AG09309 (cell line): ENCODE results near the gene FCGR3A.

ENCODE experiments used
- DNase-seq: peaks from one replicate; pipeline ENCODE4 v3.0.0-alpha.2; 2010; ENCODE audit warnings: low read depth
- H3K4me3 ChIP-seq: 2 replicates; pipeline ENCODE4 v1.5.1; 2011; ENCODE audit warnings: mild to moderate bottlenecking, low read depth, low read length, moderate library complexity; ENCODE audit not compliant: control insufficient read depth
- TF ChIP-seq, protein P1 (sequence below): IDR thresholded peaks from 2 replicates; pipeline ENCODE4 v1.5.1; 2011; ENCODE audit warnings: mild to moderate bottlenecking, low read depth, low read length, inconsistent platforms; ENCODE audit not compliant: insufficient read depth, control insufficient read depth; ENCODE audit errors: missing control alignments

Gene FCGR3A

DNA sequence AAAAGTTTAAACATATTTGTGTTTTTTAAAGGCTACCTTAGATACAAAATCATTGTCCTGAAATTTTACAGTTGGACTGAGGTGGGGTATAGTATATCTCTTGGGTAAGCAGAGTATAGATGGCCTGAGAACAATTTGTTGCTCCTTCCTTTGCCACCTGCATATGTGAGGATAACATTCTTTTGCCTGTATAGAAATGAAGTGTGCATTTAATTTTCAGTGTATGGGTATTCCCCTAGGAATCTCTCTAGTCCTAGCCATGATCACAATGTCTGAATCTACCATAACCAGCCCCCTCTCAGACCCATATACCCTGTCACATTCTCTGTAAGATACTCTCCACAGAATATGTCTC lies 46.2 kb downstream of the FCGR3A start:
- H3K4me3 ChIP-seq: no peak overlapping the region
- TF ChIP-seq, protein P1, sequence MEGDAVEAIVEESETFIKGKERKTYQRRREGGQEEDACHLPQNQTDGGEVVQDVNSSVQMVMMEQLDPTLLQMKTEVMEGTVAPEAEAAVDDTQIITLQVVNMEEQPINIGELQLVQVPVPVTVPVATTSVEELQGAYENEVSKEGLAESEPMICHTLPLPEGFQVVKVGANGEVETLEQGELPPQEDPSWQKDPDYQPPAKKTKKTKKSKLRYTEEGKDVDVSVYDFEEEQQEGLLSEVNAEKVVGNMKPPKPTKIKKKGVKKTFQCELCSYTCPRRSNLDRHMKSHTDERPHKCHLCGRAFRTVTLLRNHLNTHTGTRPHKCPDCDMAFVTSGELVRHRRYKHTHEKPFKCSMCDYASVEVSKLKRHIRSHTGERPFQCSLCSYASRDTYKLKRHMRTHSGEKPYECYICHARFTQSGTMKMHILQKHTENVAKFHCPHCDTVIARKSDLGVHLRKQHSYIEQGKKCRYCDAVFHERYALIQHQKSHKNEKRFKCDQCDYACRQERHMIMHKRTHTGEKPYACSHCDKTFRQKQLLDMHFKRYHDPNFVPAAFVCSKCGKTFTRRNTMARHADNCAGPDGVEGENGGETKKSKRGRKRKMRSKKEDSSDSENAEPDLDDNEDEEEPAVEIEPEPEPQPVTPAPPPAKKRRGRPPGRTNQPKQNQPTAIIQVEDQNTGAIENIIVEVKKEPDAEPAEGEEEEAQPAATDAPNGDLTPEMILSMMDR: no peak
- no peak for DNase-seq

DNA sequence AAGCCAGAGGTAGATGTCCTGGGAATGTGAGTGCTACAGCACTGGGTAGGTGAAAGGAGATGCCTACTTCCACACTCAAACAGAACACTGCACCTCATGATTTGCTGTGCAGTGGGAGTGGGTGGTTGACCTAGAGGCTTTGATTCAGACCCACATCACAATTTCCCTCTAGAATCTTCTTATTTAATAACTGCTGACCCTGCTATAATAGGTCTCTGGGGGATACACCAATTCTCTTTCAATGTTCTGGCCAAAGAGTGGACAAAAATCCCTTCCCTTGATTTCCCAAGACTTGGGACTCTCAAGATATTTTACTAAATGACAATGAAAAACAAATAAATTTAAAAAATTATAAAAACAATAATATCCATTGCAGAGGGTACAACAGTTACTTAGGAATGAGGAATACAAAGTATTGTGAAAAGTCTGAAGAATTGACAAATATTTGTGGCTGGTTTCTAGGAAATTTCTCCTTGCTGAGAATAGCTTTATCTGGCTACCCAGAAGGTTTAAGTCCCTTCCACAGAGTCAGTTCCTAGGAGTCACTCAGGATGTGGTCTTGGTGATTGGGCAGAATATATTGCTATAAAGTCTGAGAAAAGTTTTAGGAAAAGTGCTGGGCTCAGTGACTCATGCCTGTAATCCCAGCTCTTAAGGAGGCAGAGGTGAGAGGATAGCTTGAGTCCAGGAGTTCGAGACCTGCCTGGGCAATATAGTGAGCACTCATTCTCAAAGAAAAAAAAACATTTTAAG lies 46.8 kb downstream of the FCGR3A start:
- H3K4me3 ChIP-seq: no peak overlapping the region
- peak; percentile 57 for DNase-seq
- TF ChIP-seq, protein P1: no peak

DNA sequence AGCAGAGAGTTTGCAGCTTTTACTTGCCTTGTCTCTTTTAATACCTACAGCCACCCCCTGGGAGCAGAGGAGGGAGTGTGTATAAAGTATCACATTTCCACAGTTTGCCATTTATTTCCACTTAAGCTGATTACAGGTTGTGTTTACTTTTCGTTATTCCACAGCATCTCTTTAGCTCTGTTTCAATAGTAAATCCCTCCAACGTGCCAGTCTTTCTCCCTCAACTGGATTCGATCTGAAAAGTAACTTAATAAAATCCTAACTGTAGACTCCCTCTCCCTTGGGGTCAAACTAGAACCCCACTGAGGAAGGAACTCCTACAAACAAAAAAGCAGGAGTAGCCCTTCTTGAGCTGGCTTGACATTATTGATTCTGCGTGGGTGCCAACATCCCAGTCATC lies 47.4 kb downstream of the FCGR3A start:
- no peak overlapping the region for H3K4me3 ChIP-seq
- no peak for DNase-seq
- TF ChIP-seq, protein P1: no peak

DNA sequence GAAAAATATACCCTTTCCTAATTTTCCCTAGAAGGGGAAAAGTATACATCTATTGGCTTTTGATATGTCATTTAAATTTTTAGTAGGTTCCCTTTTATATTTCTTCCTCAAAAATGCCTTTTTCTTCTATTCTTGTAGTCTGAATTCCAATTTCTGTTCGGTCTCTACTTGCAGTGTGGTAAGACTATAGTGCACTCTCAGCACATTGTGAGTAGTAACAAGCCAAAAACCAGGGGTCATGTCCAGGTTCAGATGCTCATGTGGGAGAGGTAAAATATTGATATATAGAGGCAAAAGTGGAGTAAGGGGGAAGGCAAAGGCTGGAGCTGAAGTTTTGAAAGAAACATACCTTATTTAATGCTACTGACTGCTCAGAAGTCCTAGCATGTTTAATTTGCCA lies 48.4 kb downstream of the FCGR3A start:
- TF ChIP-seq, protein P1: no peak
- no peak overlapping the region for H3K4me3 ChIP-seq
- no peak for DNase-seq

DNA sequence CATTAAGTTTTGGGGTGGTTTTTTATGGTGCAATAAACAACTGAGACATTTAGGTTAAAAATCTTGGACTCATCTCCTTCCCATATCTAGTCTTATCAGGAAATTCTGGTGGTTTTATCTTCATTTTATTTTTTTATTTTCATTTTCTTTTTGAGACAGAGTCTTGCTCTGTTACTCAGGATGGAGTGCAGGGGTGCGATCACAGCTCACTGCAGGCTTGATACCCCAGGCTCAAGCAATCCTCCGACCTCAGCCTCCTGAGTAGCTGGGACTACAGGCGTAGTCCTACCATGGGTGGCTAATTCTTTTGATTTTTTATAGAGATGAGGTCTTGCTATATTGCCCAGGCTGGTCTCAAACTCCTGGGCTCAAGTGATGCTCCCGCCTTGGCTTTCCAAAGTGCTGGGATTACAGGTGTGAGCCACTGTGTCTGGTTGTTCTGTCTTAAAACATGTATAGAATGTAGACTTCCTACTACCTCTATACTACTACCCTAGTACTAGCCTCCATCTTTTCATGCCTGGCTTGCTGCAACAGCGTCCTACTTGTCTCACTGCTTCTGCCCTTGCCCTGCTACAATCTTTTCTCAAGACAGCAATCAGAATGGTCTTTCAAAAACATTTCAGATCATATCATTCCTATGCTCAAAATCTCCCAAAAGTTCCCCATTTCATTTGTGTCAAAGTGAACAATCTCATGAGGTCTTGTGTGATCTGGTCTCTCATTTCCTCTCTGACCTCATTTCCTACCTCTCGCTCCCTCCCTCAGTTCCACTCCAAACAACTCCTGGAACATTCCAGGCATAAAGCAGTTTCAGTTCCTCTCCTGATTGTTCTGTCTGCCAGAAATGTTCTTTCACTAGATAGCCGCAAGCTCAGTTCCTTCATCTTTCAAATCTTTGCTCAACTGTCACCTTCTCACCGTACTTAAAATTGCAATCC lies 50.2 kb downstream of the FCGR3A start:
- DNase-seq: no peak
- H3K4me3 ChIP-seq: no peak overlapping the region
- TF ChIP-seq, protein P1: no peak

DNA sequence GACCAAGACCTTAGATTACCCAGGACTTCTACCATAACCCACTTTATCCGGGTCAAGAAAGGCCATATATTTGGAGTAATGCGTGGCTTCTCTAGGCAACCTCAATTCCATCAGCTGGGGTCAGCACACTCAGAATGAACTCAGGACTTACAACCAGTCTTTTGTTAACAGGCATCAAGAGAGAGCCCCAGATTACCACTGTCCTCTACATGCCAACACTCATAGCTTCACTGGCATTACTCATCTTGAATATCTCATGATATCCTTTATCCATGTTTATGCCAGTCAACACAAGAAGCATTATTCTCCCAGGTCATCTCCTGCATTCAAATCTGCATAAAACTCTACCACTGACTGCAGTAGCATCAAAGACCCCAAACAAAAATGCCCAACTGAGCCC lies 51.0 kb downstream of the FCGR3A start:
- TF ChIP-seq, protein P1: no peak
- H3K4me3 ChIP-seq: no peak overlapping the region
- no peak for DNase-seq
